RWPE2 (cell line): ENCODE data around the gene IPO5.
A peak's percentile ranks its signal among the peaks of the same experiment; 100 is the strongest.
"Not testable (repeated sequence)": the region's sequence is repeated elsewhere in the genome, so short reads cannot be mapped to it uniquely, and the experiment has no call there.

ENCODE experiments used
- ATAC-seq: fragments of 200-7000 bp; cut with Tn5 transposase; 3 replicates; pipeline ENCODE4 v1.9.1; 2021; ENCODE audit warnings: low read depth
- DNase-seq: peaks from one replicate; pipeline ENCODE4 v3.0.0-alpha.2; 2020; ENCODE audit warnings: low spot score
- H3K27ac ChIP-seq: fragments of 450-650 bp; 2 replicates; pipeline ENCODE4 v1.5.1; 2017; ENCODE audit warnings: mild to moderate bottlenecking; ENCODE audit not compliant: poor library complexity, severe bottlenecking
- H3K27me3 ChIP-seq: fragments of 250-450 bp; sonication (Bioruptor Pico); 2 replicates; pipeline ENCODE4 v1.5.1; 2021; ENCODE audit warnings: mild to moderate bottlenecking, moderate library complexity; ENCODE audit not compliant: insufficient read depth, poor library complexity, severe bottlenecking
- H3K36me3 ChIP-seq: fragments of 250-450 bp; sonication (Bioruptor Pico); 2 replicates; pipeline ENCODE4 v1.5.1; 2020; ENCODE audit warnings: low read depth, mild to moderate bottlenecking, moderate library complexity
- H3K4me1 ChIP-seq: fragments of 250-450 bp; sonication (Bioruptor Pico); 2 replicates; pipeline ENCODE4 v1.5.1; 2021; ENCODE audit warnings: mild to moderate bottlenecking, moderate library complexity; ENCODE audit not compliant: insufficient read depth, poor library complexity, severe bottlenecking
- H3K4me3 ChIP-seq: fragments of 250-450 bp; sonication (Bioruptor Pico); 2 replicates; pipeline ENCODE4 v1.5.1; 2021; ENCODE audit warnings: mild to moderate bottlenecking, moderate library complexity; ENCODE audit not compliant: severe bottlenecking
- H3K9me3 ChIP-seq: fragments of 250-450 bp; sonication (Bioruptor Pico); 2 replicates; pipeline ENCODE4 v1.5.1; 2021; ENCODE audit warnings: mild to moderate bottlenecking, moderate library complexity; ENCODE audit not compliant: severe bottlenecking
- CTCF ChIP-seq: fragments of 450-650 bp; IDR thresholded peaks from one replicate; pipeline ENCODE4 v1.5.1; 2017; ENCODE audit warnings: mild to moderate bottlenecking, moderate library complexity; ENCODE audit not compliant: poor library complexity, severe bottlenecking

Gene IPO5

GRCh38 chr13:97946951-97947588 lies 6.4 kb upstream of the IPO5 start:
- no peaks in the 10 kb centered on the region for H3K36me3 ChIP-seq
- peak; percentile 72 for DNase-seq
- H3K27ac ChIP-seq = peak overlapping the region; percentile 94
- H3K4me1 ChIP-seq = peaks cover 31% of the 10 kb centered on the region
- peaks cover 4% of the 10 kb centered on the region for H3K9me3 ChIP-seq
- no peaks in the 10 kb centered on the region for H3K27me3 ChIP-seq
- ATAC-seq = peak; percentile 96
- H3K4me3 ChIP-seq = no peak overlapping the region
- no peak for TF ChIP-seq CTCF

- ATAC-seq (peak; percentile 44; the same call in 2 of the 3 replicates), DNase-seq (no peak)
- H3K36me3 ChIP-seq = no peaks in the 10 kb centered on the region
- peaks cover 31% of the 10 kb centered on the region for H3K4me1 ChIP-seq
- H3K27ac ChIP-seq = peak overlapping the region; percentile 94
- H3K9me3 ChIP-seq = peaks cover 4% of the 10 kb centered on the region
- H3K27me3 ChIP-seq = no peaks in the 10 kb centered on the region
- H3K4me3 ChIP-seq = no peak overlapping the region
- no peak for TF ChIP-seq CTCF
Measured at GRCh38 chr13:97948041-97948440, 5.4 kb upstream of the IPO5 start.

GRCh38 chr13:97949316-97949715 lies 4.2 kb upstream of the IPO5 start:
- peaks cover 31% of the 10 kb centered on the region for H3K4me1 ChIP-seq
- H3K9me3 ChIP-seq, ATAC-seq, H3K27me3 ChIP-seq, H3K4me3 ChIP-seq, H3K27ac ChIP-seq, DNase-seq, H3K36me3 ChIP-seq: not testable (repeated sequence)

GRCh38 chr13:97951376-97951775 lies 2.1 kb upstream of the IPO5 start:
- TF ChIP-seq CTCF = no peak
- H3K27me3 ChIP-seq = no peaks in the 10 kb centered on the region
- H3K9me3 ChIP-seq = peaks cover 4% of the 10 kb centered on the region
- H3K4me1 ChIP-seq = peaks cover 15% of the 10 kb centered on the region
- no peak overlapping the region for H3K4me3 ChIP-seq
- ATAC-seq (no peak), DNase-seq (no peak)
- H3K36me3 ChIP-seq = no peaks in the 10 kb centered on the region
- no peak overlapping the region for H3K27ac ChIP-seq

- not testable (repeated sequence) for H3K4me3 ChIP-seq, ATAC-seq, H3K36me3 ChIP-seq
Measured at GRCh38 chr13:97952831-97953230, 644 bp upstream of the IPO5 start.

GRCh38 chr13:97961340-97961739 lies 7.9 kb downstream of the IPO5 start:
- Histone ChIP-seq H3K4me3 (no peak overlapping the region), H3K27me3 (no peaks in the 10 kb centered on the region), H3K36me3 (no peaks in the 10 kb centered on the region), H3K4me1 (no peaks in the 10 kb centered on the region), H3K9me3 (no peaks in the 10 kb centered on the region), H3K27ac (no peak overlapping the region)
- TF ChIP-seq CTCF = no peak
- ATAC-seq (no peak), DNase-seq (no peak)

More at GRCh38 chr13:97952831-97953230, 644 bp upstream of the IPO5 start:
- not testable (repeated sequence) for H3K27me3 ChIP-seq, H3K9me3 ChIP-seq, H3K4me1 ChIP-seq, H3K27ac ChIP-seq, DNase-seq
